Eye (tissue), 1 donor: Measurements from ENCODE around the gene NEK1.

Experiments used
- DNase-seq: peaks from one replicate; pipeline ENCODE4 v3.0.0-alpha.2; 2015

Gene NEK1

GRCh38 chr4:169417629-169418282 is 194.6 kb downstream of the NEK1 start:
- DNase-seq: no peak

DNA sequence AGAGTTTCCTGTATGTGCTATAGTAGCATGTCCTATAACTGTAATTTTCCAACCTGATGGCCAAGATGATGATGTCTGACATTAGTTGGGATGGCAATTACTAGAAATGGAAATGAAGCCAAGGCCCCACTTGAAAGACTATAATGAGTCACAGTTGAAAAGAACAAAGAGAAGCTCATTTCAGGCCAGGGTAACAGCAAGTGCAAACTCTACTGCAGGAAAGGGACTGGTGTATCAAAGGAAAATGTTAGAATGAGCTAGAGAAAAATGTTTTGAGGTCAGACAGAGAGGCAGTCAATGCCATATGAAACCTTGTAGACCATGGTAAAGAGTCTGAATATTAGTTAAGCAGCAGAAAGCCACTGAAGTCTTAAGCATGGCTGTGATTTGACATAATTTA is 195.4 kb downstream of the NEK1 start:
- no peak for DNase-seq

DNA sequence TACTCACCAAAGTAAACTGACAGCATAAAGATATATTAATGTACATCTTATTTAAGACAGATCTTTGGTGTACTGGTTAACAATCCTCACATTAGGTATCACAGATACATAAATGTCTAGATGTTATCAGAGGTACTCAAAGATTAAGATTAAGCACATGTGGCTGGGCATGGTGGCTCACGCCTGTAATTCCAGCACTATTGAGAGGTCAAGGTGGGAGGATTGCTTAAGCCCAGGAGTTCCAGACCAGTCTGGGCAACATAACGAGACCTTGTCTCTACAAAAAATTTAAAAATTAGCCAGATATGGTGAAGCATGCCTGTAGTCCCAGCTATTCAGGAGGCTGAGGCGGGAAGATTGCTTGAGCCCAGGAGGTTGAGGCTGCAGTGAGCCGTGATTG is 195.9 kb downstream of the NEK1 start:
- DNase-seq: no peak

- no peak for DNase-seq
Measured at GRCh38 chr4:169414913-169415312, 197.5 kb downstream of the NEK1 start.

GRCh38 chr4:169412046-169412445 is 200.3 kb downstream of the NEK1 start:
- DNase-seq: no peak

DNA sequence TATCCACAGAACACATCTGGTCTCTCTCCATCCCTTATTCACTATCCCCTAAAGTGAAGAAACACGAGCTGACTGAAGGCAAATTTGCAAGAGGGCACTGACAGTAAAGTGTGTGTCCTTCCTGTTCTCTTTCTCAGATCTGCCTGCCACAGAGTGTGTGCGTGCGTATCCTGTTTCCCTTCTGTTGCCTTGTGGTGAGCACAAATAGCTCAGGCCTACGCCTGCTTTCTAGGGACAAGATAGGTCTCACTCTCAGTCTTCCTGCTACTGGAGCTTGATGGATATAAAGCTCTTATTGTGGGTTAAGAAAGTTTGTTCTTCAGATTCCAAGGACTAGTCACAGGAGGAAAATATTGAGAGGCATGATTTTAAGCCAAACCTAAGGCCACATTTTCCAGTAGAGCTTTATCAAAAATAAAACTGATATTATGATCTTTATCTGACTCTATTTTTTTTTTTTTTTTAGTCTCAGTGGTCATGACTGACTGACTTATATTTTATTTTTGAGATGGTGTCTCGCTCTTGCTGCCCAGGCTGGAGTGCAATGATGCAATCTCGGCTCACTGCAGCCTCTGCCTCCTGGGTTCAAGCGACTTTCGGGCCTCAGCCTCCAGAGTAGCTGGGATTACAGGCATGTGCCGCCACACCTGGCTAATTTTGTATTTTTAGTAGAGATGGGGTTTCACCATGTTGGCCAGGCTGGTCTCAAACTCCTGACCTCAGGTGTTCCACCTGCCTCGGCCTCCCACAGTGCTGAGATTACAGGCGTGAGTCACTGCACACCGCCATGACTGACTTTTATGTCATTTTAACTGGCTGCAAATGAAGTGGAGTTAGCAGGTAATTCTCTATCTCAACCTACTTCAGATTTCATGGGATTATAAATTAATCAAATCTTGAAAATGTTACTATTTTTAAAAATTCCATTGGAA is 201.3 kb downstream of the NEK1 start:
- peak; percentile 38 for DNase-seq

- DNase-seq: no peak
Measured at GRCh38 chr4:169407217-169407845, 205.1 kb downstream of the NEK1 start.

DNA sequence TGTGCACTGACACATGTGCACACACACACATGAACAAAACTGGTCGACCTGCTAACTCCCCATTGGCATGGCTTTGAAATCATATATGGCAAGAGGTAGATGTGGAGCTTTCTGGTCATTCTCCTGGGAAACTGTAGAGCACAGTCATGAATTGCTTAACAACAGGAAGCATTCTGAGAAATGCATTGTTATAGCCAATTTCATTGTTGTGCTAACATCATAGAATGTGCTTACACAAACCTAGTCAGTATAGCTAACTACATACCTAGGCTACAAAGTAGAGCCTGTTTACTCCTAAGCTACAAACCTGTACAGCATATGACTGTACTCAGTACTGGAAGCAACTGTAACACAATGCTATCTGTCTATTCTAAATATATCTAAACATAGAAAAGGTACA is 207.4 kb downstream of the NEK1 start:
- DNase-seq: no peak

DNA sequence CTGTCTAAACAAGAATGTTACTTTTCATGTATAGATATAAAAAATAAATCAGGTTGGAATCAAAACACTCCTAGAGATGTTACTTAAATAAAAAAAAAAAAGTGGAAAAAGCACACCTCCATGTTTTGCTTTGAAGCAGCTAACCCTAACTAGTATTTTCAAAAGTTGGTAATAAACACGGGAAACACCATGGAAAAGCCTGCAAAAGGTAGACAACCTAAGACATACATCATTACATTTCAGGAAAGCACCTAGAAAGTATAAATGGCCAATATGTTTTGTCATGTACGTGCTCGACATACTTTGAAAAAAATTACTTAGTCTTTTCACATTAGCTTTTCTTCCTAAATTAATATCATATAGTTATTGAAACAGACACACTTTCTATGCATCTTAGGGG is 211.6 kb downstream of the NEK1 start:
- no peak for DNase-seq

DNA sequence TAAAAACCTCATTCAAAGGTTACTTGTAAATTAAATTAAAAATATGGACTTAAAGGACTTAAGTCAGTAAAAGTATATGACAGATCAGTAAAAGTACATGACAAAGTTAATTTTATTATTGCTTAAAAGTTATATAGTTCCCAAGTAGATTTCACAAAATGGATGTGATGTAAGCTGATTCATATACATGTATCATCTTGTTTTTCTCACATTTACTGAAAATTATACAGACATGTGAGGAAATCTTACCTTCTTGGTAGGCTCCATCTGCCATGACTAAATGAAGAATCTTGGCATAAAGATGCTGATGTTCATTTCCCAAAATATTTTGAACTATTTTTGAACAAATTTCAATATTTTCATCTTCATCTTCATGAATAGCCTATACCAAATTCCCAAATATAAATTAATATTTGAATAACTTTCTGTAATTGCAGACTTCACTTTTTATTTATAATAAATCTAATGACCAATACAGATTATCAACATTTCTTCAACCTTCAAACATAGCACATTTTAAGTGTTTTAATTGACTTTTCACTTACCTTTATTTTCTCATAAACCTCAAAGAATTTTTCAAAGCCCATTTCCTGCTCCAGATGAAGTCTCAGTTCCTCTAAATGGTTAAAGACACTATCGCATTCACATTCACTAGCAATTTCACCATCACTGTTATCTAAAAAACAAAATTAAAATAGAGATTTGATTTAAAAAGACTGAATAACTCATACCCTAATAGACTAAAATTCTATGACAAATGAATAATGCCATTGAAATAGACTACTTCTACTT is 212.2 kb downstream of the NEK1 start:
- DNase-seq: no peak

GRCh38 chr4:169398316-169398715 is 214.1 kb downstream of the NEK1 start:
- no peak for DNase-seq

- DNase-seq: peak; percentile 60
Measured at GRCh38 chr4:169397762-169398161, 214.6 kb downstream of the NEK1 start.

DNA sequence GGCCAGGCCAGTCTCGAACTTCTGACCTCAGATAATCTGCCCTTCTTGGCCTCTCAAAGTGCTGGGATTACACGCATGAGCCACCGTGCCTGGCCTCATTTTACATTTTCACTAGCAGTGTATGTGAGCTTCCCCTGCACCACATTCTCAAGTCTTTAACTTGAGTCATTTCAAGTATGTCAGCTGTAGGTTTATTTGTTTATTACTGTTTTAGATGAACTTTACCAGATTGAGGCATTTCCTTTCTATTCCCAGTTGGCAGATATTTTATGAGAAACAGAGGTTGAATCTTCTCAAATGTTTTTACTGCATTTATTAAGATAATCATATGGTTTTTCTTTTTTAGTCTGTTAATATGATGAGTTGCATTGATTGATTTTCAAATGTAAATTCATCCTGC is 227.0 kb downstream of the NEK1 start:
- DNase-seq: no peak

- no peak for DNase-seq
Measured at GRCh38 chr4:169384779-169385178, 227.6 kb downstream of the NEK1 start.

DNA sequence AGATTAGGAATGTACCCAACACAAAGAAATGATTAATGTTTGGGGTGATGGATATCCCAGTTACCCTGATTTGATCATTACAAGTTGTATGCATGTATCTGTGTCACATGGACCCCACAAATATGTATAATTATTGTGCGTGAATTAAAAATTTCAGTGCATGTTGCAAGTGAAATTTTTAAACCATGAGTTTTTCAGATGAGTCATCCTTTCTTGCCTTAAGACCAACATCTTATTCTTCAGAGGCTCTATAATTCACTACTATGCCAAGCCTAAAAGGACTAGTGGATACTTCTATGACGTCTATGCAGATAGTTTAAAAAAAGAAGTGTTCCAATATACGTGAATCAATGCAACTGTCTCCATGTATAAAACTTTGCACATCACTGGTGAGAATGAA is 228.7 kb downstream of the NEK1 start:
- no peak for DNase-seq

GRCh38 chr4:169379688-169380087 is 232.7 kb downstream of the NEK1 start:
- no peak for DNase-seq

GRCh38 chr4:169377367-169377766 is 235.0 kb downstream of the NEK1 start:
- peak; percentile 25 for DNase-seq

DNA sequence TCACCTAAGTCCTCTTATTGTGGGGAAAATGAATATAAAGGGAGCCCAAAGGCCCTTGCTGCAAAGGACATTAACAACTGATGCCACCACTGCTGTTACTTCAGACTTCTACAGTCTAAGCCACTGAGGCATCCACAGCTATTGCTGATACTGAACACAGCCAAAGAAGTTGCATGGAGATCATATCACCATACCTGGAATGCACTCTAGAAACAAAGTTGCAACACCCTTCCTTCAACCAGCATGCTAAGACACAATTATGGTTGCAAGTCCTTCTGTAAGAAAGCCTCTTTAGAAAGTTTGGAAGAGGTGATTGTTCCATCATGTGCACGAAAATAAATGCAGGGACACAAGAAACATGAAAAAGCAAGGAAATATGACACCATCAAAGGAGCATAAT is 236.0 kb downstream of the NEK1 start:
- no peak for DNase-seq

GRCh38 chr4:169372791-169373190 is 239.6 kb downstream of the NEK1 start:
- DNase-seq: no peak

GRCh38 chr4:169369634-169370033 is 242.7 kb downstream of the NEK1 start:
- no peak for DNase-seq

DNA sequence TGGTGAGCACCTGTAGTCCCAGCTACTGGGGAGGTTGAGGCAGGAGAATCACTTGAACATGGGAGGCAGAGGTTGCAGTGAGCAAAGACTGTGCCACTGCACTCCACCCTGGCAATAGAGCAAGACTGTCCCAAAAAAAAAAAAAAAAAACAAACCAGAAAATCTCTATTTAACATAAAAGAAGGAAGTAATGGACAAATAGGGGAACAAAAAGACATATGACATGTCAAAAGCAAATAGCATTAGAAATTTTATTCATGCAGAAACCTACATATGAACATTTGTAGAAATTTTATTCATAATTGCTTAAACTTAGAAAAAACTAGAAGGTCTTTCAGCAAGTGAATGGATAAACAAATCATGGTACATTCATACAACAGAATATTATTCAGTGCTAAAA is 244.6 kb downstream of the NEK1 start:
- DNase-seq: no peak

DNA sequence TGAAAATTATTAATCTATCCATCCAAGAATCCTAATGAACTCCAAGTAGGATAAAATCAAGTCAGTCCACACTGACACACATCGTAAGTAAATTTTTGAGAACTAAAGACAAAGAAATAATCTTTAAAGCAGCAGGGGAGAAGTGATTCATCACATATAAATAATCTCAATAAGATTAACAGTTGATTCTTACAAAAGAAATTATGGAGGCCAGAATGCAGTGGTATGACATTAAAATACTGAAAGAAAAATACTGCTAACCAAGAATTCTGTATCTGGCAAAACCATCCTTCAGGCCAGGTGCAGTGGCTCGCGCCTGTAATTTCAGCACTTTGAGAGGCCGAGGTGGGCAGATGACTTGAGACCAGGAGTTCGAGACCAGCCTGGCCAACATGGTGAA is 245.6 kb downstream of the NEK1 start:
- no peak for DNase-seq

GRCh38 chr4:169362607-169363006 is 249.8 kb downstream of the NEK1 start:
- DNase-seq: no peak
